ENCODE measurements around the gene TMPRSS13.

The TMPRSS13 gene

DNA sequence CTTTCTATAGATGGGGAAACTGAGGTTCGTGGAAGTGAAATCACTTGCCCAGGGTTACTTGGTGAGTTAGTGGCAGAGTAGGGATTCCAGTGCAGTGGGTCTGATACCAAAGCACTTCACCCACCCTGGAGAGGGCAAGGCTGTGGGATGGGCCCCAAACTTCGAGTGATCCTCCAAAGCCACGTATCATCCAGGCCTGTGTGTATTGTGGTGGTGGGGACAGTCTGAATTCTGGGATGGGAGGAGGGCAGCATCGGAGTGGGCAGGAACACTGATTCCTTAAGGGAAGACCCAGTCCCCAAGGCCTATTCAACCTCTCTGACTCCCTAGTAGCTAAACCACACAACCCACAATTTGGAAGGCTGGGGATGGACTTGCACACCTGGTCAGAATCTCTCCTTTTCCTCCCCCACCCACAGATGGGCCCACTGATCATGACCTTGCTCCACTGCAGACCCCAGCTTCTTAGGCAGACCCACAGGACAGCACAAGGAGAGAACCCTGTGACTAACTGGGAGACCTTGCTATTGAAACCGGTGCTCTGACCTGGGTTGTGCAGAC is 11.5 kb downstream of the TMPRSS13 start:
- no peak for TF ChIP-seq SIN3A (IDR thresholded peaks at IDR 0.05; ENCODE audit: borderline replicate concordance, insufficient read depth, low read length)
- TF ChIP-seq FOXP2 (optimal IDR thresholded peaks at IDR 0.05; ENCODE audit: borderline replicate concordance, extremely low read depth, extremely low read length, insufficient read depth), result no peak
- TF ChIP-seq, protein P1, sequence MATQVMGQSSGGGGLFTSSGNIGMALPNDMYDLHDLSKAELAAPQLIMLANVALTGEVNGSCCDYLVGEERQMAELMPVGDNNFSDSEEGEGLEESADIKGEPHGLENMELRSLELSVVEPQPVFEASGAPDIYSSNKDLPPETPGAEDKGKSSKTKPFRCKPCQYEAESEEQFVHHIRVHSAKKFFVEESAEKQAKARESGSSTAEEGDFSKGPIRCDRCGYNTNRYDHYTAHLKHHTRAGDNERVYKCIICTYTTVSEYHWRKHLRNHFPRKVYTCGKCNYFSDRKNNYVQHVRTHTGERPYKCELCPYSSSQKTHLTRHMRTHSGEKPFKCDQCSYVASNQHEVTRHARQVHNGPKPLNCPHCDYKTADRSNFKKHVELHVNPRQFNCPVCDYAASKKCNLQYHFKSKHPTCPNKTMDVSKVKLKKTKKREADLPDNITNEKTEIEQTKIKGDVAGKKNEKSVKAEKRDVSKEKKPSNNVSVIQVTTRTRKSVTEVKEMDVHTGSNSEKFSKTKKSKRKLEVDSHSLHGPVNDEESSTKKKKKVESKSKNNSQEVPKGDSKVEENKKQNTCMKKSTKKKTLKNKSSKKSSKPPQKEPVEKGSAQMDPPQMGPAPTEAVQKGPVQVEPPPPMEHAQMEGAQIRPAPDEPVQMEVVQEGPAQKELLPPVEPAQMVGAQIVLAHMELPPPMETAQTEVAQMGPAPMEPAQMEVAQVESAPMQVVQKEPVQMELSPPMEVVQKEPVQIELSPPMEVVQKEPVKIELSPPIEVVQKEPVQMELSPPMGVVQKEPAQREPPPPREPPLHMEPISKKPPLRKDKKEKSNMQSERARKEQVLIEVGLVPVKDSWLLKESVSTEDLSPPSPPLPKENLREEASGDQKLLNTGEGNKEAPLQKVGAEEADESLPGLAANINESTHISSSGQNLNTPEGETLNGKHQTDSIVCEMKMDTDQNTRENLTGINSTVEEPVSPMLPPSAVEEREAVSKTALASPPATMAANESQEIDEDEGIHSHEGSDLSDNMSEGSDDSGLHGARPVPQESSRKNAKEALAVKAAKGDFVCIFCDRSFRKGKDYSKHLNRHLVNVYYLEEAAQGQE (IDR thresholded peaks at IDR 0.05; ENCODE audit: insufficient read depth in 1 of 2, low read depth in 2 of 2, low read length in 2 of 2), result no peak
- TF ChIP-seq TAF1 (IDR thresholded peaks at IDR 0.05; ENCODE audit: borderline replicate concordance, insufficient read depth, low read length), result no peak
- no peak for TF ChIP-seq POLR2AphosphoS5 (IDR thresholded peaks at IDR 0.05; ENCODE audit: low read depth, low read length)

DNA sequence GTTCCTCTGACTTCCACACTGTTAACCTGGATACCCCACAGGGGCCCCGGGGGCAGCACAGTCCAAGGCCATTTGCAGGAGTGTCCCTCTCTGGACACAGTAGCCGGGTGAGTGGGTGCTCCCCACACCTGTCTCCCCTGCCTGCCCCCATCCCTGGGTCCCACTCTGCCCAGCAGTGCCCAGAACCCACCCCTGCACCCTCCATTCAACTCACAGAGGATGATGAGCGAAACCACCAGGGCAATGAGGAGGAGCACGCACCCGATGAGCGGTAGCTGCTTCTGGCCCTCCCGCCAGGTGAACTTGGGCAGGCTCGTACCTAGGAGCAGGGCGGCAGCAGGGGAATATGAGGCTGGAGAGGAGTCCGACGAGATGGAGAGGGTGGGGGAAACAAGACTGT is 12.2 kb downstream of the TMPRSS13 start:
- TF ChIP-seq TAF1 (IDR thresholded peaks at IDR 0.05; ENCODE audit: borderline replicate concordance, insufficient read depth, low read length) (no peak), POLR2AphosphoS5 (IDR thresholded peaks at IDR 0.05; ENCODE audit: low read depth, low read length) (no peak), SIN3A (IDR thresholded peaks at IDR 0.05; ENCODE audit: borderline replicate concordance, insufficient read depth, low read length) (no peak), FOXP2 (optimal IDR thresholded peaks at IDR 0.05; ENCODE audit: borderline replicate concordance, extremely low read depth, extremely low read length, insufficient read depth) (no peak)
- TF ChIP-seq, protein P1 (IDR thresholded peaks at IDR 0.05; ENCODE audit: insufficient read depth in 1 of 2, low read depth in 2 of 2, low read length in 2 of 2), result no peak

DNA sequence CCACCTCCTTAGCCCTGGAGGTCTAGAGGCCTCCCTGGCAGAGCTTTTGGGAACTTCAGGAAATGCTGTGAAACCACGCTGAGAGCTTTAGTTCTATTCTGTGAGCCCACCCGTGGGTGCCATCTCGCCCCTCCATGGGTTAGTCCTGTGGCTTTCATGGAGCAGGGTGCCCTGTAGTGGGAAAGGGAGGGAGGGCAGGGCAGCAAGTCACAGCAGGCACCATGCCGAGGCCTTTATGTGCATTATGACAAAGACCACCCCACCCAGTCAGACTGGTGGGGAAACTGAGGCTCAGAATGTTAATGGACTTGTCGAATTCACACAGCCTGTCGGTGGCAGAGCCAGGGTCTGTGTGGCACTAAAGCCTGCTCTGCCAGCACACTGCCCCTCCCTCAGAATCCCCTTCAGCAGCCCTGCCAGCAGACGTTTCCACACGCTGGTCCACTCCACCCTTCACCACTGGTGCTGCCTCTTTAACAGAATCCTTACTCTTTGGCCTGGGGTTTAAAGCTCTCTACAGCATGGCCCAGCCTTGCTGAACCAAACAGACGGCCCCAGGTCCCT is 13.4 kb downstream of the TMPRSS13 start:
- TF ChIP-seq, protein P1 (IDR thresholded peaks at IDR 0.05; ENCODE audit: insufficient read depth in 1 of 2, low read depth in 2 of 2, low read length in 2 of 2), result no peak
- TF ChIP-seq TAF1 (IDR thresholded peaks at IDR 0.05; ENCODE audit: borderline replicate concordance, insufficient read depth, low read length), result no peak

DNA sequence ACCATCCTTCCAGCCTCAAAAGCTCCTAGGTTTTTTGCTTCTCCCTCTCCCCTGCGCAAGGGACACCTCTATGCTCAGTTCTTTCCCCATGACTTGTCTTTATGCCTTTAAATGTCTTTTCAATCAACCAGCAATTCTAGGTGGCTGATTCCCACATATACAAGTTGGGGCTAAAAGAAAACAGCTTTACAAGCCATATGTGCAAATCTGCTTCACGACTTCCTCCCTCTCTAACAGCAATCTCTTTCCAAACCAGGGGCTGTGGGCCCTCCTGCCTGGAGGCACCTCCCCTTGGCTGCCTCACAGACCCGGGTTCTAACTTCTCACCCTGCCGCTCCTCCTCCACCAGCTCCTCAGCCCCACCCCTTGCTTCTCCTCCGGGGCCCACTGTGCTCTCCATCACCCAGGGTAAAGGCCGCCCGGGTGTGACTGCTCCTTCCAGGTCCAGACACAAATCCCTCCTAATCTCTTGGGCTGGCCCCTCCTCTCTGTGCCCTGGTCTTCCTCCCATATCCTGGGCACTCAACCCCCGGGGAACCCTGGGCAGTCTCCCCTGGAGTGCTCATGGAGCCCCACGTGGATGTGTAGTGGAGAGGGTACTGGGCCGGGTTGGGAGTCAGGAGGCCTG is 14.1 kb downstream of the TMPRSS13 start:
- no peak for TF ChIP-seq POLR2AphosphoS5 (IDR thresholded peaks at IDR 0.05; ENCODE audit: low read depth, low read length)
- TF ChIP-seq FOXP2 (optimal IDR thresholded peaks at IDR 0.05; ENCODE audit: borderline replicate concordance, extremely low read depth, extremely low read length, insufficient read depth), result no peak
- TF ChIP-seq TAF1 (IDR thresholded peaks at IDR 0.05; ENCODE audit: borderline replicate concordance, insufficient read depth, low read length), result no peak
- no peak for TF ChIP-seq SIN3A (IDR thresholded peaks at IDR 0.05; ENCODE audit: borderline replicate concordance, insufficient read depth, low read length)
- TF ChIP-seq, protein P1 (IDR thresholded peaks at IDR 0.05; ENCODE audit: insufficient read depth in 1 of 2, low read depth in 2 of 2, low read length in 2 of 2), result no peak

Measured in PFSK-1 (cell line).